K562 (cell line): Measurements from ENCODE around the gene ADSS1. TPM values are rescaled to one million over a fixed set of nuclear protein-coding genes. Genes with fewer than 3 reads are reported as not detected.

Experiments
- CCNT2 ChIP-seq: IDR thresholded peaks from 2 replicates; pipeline ENCODE4 v1.6.1; 2011; ENCODE audit warnings: borderline replicate concordance, low read depth, mild to moderate bottlenecking, moderate library complexity, mixed read lengths, low read length; ENCODE audit not compliant: insufficient read length; ENCODE audit errors: extremely low read depth
- HDAC3 ChIP-seq: fragments of 450-650 bp; IDR thresholded peaks from 2 replicates; pipeline ENCODE4 v1.6.1; 2018; ENCODE audit warnings: borderline replicate concordance, mild to moderate bottlenecking, moderate library complexity; ENCODE audit not compliant: partially characterized antibody
- ILK ChIP-seq: fragments of 450-650 bp; IDR thresholded peaks from 2 replicates; pipeline ENCODE4 v1.6.1; 2016; ENCODE audit warnings: missing genetic modification characterization, low read depth, mild to moderate bottlenecking, missing compliant biosample characterization, moderate library complexity, borderline replicate concordance
- MBD2 ChIP-seq: sonication (generic); IDR thresholded peaks from 2 replicates; pipeline ENCODE4 v1.6.1; 2016; ENCODE audit warnings: low read depth, borderline replicate concordance
- MYBL2 ChIP-seq, 2 experiments: fragments of 450-650 bp in 1 of 2; sonication (generic) in 1 of 2; formaldehyde crosslinking in 1 of 2; IDR thresholded peaks; 2 replicates each; pipeline versions ENCODE4 v1.6.1 to v1.8.1; 2017 to 2022; ENCODE audit warnings: borderline replicate concordance in 1 of 2, inconsistent platforms in 1 of 2, low read depth in 1 of 2, mild to moderate bottlenecking in 1 of 2, missing genetic modification reagents in 1 of 2, moderate library complexity in 1 of 2
- NONO ChIP-seq, 2 experiments: fragments of 200-400 bp in 1 of 2; fragments of 450-650 bp in 1 of 2; formaldehyde crosslinking in 1 of 2; IDR thresholded peaks; 2 replicates each; pipeline ENCODE4 v1.6.1; 2017; ENCODE audit warnings: low read depth in 2 of 2, mild to moderate bottlenecking in 2 of 2, moderate library complexity in 2 of 2, low read length in 1 of 2
- RFX1 ChIP-seq: fragments of 450-650 bp; IDR thresholded peaks from 2 replicates; pipeline ENCODE4 v1.6.1; 2016; ENCODE audit warnings: mild to moderate bottlenecking, moderate library complexity
- SUPT5H ChIP-seq: fragments of 450-650 bp; IDR thresholded peaks from 2 replicates; pipeline ENCODE4 v1.6.1; 2016
- TFAM ChIP-seq: fragments of 250-450 bp; sonication (Bioruptor Pico); conservative IDR thresholded peaks from 2 replicates; pipeline ENCODE4 v1.5.0; 2021; ENCODE audit warnings: mild to moderate bottlenecking, moderate library complexity
- polyA plus RNA-seq, 8 experiments: library from polyadenylated mRNA; depleted of rRNA in 4 of 8; stranded (reverse) in 5 of 8; unstranded in 3 of 8; fragments of >200 nt; fragmentation: Nextera tagmentation in 2 of 8; fragmentation: Illumina TruSeq in 1 of 8; extraction: Ambion mirVana in 2 of 8; extraction: Trizol in 1 of 8; gene quantifications; 2 replicates each; pipeline versions ENCODE4 v1.2.1 to v1.2.3, GENCODE V29; 2011 to 2014; ENCODE audit warnings: inconsistent platforms in 1 of 8, missing spikeins in 1 of 8
- total RNA-seq, 7 experiments: library from RNA; depleted of rRNA in 6 of 7; stranded (reverse); fragments of >200 nt in 6 of 7; fragmentation: Illumina TruSeq in 2 of 7; extraction: Trizol in 2 of 7; gene quantifications; 2 replicates each; pipeline versions ENCODE4 v1.2.1 to v1.2.3, GENCODE V29; 2011 to 2021; ENCODE audit warnings: low replicate concordance in 1 of 7
- TF ChIP-seq, protein P1 (sequence below): sonication (generic); formaldehyde crosslinking; IDR thresholded peaks from 2 replicates; pipeline ENCODE4 v1.8.1; 2023; ENCODE audit warnings: missing genetic modification reagents, mild to moderate bottlenecking, borderline replicate concordance
- TF ChIP-seq, protein P2 (sequence below): sonication (generic); IDR thresholded peaks from 2 replicates; pipeline ENCODE4 v1.6.1; 2016
- TF ChIP-seq, protein P3 (sequence below): fragments of 250-450 bp; sonication (Bioruptor Pico); IDR thresholded peaks from 2 replicates; pipeline ENCODE4 v1.5.0; 2021; ENCODE audit warnings: mild to moderate bottlenecking, borderline replicate concordance
- TF ChIP-seq, protein P4 (sequence below): fragments of 450-650 bp; IDR thresholded peaks from 2 replicates; pipeline ENCODE4 v1.6.1; 2017; ENCODE audit warnings: antibody characterized with exemption, mild to moderate bottlenecking

ADSS1 gene
- total and polyA plus RNA-seq, 9 of the 15 experiments (the other 6 are each of a cell fraction or from before 2014, with no cell fraction given) = 0.53 to 5.9 (median 3.9) TPM

DNA sequence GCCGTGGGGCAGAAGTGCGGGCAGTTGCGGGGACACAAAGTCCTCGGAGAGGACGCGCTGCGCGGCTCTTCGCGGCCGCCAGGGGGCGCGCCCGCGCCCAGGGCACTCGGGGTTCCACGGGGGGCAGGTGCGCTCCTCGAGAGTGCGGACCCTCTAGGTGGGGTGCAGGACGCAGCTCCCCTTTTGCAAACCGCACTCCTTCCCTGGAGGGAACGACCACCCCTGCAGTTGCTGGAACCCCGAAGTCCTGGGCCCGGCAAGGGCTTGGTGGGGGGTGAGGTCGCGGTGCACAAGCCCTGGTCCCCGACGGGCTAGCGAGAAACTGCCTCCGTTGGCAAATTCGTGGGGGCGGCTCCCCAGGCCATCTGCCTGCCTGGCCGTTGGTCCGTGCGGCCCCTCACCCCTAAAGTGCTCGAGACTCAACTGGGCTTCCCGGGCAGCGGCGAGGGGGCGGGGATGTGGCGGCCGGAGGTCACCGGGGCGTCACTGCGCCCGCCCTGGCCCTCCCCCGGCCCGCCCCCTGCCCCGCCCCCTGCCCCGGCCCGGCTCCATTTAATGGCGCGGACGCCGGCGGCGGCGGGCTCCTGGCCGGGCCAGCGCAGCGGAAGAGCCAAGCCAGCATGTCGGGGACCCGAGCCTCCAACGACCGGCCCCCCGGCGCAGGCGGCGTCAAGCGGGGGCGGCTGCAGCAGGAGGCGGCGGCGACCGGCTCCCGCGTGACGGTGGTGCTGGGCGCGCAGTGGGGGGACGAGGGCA is at the start of gene ADSS1 (continued):
- no peak for TF ChIP-seq MYBL2 (IDR thresholded peaks at IDR 0.05; ENCODE audit: low read depth)
- TF ChIP-seq MYBL2 (CRISPR knock-in tag; IDR thresholded peaks at IDR 0.05; ENCODE audit: borderline replicate concordance) = no peak
- no peak for TF ChIP-seq HDAC3
- TF ChIP-seq, protein P1, sequence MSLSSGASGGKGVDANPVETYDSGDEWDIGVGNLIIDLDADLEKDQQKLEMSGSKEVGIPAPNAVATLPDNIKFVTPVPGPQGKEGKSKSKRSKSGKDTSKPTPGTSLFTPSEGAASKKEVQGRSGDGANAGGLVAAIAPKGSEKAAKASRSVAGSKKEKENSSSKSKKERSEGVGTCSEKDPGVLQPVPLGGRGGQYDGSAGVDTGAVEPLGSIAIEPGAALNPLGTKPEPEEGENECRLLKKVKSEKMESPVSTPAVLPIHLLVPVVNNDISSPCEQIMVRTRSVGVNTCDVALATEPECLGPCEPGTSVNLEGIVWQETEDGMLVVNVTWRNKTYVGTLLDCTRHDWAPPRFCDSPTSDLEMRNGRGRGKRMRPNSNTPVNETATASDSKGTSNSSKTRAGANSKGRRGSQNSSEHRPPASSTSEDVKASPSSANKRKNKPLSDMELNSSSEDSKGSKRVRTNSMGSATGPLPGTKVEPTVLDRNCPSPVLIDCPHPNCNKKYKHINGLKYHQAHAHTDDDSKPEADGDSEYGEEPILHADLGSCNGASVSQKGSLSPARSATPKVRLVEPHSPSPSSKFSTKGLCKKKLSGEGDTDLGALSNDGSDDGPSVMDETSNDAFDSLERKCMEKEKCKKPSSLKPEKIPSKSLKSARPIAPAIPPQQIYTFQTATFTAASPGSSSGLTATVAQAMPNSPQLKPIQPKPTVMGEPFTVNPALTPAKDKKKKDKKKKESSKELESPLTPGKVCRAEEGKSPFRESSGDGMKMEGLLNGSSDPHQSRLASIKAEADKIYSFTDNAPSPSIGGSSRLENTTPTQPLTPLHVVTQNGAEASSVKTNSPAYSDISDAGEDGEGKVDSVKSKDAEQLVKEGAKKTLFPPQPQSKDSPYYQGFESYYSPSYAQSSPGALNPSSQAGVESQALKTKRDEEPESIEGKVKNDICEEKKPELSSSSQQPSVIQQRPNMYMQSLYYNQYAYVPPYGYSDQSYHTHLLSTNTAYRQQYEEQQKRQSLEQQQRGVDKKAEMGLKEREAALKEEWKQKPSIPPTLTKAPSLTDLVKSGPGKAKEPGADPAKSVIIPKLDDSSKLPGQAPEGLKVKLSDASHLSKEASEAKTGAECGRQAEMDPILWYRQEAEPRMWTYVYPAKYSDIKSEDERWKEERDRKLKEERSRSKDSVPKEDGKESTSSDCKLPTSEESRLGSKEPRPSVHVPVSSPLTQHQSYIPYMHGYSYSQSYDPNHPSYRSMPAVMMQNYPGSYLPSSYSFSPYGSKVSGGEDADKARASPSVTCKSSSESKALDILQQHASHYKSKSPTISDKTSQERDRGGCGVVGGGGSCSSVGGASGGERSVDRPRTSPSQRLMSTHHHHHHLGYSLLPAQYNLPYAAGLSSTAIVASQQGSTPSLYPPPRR = no peak
- no peak for TF ChIP-seq SUPT5H
- TF ChIP-seq TFAM (CRISPR knock-in tag) = no peak
- TF ChIP-seq CCNT2 = peak; percentile 21
- TF ChIP-seq, protein P2, sequence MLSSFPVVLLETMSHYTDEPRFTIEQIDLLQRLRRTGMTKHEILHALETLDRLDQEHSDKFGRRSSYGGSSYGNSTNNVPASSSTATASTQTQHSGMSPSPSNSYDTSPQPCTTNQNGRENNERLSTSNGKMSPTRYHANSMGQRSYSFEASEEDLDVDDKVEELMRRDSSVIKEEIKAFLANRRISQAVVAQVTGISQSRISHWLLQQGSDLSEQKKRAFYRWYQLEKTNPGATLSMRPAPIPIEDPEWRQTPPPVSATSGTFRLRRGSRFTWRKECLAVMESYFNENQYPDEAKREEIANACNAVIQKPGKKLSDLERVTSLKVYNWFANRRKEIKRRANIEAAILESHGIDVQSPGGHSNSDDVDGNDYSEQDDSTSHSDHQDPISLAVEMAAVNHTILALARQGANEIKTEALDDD = no peak
- TF ChIP-seq, protein P3, sequence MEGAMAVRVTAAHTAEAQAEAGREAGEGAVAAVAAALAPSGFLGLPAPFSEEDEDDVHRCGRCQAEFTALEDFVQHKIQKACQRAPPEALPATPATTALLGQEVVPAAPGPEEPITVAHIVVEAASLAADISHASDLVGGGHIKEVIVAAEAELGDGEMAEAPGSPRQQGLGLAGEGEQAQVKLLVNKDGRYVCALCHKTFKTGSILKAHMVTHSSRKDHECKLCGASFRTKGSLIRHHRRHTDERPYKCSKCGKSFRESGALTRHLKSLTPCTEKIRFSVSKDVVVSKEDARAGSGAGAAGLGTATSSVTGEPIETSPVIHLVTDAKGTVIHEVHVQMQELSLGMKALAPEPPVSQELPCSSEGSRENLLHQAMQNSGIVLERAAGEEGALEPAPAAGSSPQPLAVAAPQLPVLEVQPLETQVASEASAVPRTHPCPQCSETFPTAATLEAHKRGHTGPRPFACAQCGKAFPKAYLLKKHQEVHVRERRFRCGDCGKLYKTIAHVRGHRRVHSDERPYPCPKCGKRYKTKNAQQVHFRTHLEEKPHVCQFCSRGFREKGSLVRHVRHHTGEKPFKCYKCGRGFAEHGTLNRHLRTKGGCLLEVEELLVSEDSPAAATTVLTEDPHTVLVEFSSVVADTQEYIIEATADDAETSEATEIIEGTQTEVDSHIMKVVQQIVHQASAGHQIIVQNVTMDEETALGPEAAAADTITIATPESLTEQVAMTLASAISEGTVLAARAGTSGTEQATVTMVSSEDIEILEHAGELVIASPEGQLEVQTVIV (CRISPR knock-in tag) = no peak
- no peak for TF ChIP-seq MBD2
- TF ChIP-seq, protein P4, sequence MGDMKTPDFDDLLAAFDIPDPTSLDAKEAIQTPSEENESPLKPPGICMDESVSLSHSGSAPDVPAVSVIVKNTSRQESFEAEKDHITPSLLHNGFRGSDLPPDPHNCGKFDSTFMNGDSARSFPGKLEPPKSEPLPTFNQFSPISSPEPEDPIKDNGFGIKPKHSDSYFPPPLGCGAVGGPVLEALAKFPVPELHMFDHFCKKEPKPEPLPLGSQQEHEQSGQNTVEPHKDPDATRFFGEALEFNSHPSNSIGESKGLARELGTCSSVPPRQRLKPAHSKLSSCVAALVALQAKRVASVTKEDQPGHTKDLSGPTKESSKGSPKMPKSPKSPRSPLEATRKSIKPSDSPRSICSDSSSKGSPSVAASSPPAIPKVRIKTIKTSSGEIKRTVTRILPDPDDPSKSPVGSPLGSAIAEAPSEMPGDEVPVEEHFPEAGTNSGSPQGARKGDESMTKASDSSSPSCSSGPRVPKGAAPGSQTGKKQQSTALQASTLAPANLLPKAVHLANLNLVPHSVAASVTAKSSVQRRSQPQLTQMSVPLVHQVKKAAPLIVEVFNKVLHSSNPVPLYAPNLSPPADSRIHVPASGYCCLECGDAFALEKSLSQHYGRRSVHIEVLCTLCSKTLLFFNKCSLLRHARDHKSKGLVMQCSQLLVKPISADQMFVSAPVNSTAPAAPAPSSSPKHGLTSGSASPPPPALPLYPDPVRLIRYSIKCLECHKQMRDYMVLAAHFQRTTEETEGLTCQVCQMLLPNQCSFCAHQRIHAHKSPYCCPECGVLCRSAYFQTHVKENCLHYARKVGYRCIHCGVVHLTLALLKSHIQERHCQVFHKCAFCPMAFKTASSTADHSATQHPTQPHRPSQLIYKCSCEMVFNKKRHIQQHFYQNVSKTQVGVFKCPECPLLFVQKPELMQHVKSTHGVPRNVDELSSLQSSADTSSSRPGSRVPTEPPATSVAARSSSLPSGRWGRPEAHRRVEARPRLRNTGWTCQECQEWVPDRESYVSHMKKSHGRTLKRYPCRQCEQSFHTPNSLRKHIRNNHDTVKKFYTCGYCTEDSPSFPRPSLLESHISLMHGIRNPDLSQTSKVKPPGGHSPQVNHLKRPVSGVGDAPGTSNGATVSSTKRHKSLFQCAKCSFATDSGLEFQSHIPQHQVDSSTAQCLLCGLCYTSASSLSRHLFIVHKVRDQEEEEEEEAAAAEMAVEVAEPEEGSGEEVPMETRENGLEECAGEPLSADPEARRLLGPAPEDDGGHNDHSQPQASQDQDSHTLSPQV = no peak
- no peak; a peak in 1 of 4 replicates for TF ChIP-seq NONO (IDR thresholded peaks at IDR 0.05; ENCODE audit: low read depth in 2 of 2, low read length in 1 of 2)
- no peak for TF ChIP-seq ILK (tag)
- TF ChIP-seq RFX1 = no peak
